ENCODE data around the gene IGDCC3.

GRCh38 chr15:65286704-65287519, 90.9 kb downstream of the IGDCC3 start, which contains the start of gene PARP16:
- no peak for TF ChIP-seq EZH2 (IDR thresholded peaks at IDR 0.05; ENCODE audit: borderline replicate concordance, insufficient read depth, low read depth, low read length, poor library complexity, severe bottlenecking)
- no peak for TF ChIP-seq CTCF (IDR thresholded peaks at IDR 0.05)
